Activated CD8-positive, alpha-beta memory T cell treated with anti-CD3 and anti-CD28 coated beads, Interleukin-2, amount 50 U/mL, for 1 hour (primary cell): ENCODE results near the gene VEGFA.

Experiments used
- DNase-seq: peaks from one replicate; pipeline ENCODE4 v3.0.0-alpha.2; 2020; ENCODE audit errors: extremely low read depth

Gene VEGFA

GRCh38 chr6:43785220-43785752, 15.3 kb downstream of the VEGFA start:
- DNase-seq: no peak

DNA sequence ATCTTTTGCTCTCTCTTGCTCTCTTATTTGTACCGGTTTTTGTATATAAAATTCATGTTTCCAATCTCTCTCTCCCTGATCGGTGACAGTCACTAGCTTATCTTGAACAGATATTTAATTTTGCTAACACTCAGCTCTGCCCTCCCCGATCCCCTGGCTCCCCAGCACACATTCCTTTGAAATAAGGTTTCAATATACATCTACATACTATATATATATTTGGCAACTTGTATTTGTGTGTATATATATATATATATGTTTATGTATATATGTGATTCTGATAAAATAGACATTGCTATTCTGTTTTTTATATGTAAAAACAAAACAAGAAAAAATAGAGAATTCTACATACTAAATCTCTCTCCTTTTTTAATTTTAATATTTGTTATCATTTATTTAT, 15.9 kb downstream of the VEGFA start:
- no peak for DNase-seq

DNA sequence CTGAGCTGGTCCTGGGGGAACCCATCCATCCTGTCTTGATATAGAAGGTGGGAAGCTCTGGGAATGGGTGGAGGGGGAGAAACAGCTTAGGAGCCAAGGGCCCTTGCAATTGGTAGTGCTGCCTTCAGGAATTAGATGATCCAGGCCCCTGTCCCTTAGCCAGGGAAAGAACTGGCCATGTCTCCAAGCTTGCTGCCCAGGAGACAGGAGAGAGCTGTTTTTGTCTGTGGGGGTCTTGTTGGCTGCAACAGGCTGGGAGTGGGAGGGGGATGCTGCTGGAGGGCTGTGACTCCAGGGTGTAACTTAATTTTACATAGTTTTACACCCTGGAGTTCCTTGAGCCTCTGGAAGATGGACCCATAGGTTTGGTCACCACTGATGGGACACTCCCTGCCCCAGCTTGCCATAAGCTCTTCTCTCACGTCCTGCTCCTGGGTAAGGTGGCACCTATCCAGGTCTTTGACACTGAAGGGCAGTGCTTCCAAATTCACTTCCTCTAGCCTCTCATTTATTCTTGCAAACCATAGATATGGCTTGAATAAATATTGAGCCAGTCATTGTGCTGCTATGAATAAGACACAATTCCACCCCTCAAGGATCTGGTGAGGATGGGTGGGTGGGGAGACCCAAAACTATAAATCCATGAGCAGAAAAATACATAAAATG, 16.8 kb downstream of the VEGFA start:
- no peak for DNase-seq

GRCh38 chr6:43788301-43788700, 18.3 kb downstream of the VEGFA start:
- DNase-seq: no peak

GRCh38 chr6:43789447-43789846, 19.4 kb downstream of the VEGFA start:
- no peak for DNase-seq

- no peak for DNase-seq
Measured at GRCh38 chr6:43790031-43790430, 20.0 kb downstream of the VEGFA start.

DNA sequence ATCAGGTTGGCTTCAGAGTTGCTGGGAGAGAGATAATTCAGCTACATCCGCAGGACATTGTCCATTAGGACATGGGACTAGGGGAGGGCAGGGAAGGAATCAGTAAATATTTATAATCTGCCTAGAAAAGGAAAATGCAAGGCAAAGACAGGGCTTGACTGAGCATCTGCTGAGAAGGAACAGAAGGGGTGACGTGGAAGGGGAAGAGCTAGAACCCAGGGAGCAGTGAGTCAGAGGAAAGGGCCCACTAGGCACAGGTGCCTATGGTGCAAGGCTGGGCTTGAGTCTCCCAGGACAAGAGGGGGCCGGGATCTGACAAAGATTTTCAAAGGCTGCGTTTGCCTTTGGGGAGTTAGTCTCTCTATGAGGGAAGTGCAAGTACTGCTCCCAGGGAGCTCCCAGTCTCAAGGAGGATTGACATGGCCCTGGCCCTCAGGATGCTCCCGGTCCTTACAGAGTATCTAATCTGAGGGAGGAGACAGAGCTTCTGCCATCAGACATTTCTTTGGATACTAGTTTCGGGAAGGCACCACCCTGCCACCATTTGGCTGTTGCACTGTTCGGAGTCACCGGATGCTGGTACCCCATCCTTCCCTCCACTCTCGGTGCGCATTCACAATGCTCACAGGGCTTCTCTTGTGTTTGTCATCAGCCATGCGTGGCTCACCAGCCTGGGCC, 21.9 kb downstream of the VEGFA start:
- no peak for DNase-seq

DNA sequence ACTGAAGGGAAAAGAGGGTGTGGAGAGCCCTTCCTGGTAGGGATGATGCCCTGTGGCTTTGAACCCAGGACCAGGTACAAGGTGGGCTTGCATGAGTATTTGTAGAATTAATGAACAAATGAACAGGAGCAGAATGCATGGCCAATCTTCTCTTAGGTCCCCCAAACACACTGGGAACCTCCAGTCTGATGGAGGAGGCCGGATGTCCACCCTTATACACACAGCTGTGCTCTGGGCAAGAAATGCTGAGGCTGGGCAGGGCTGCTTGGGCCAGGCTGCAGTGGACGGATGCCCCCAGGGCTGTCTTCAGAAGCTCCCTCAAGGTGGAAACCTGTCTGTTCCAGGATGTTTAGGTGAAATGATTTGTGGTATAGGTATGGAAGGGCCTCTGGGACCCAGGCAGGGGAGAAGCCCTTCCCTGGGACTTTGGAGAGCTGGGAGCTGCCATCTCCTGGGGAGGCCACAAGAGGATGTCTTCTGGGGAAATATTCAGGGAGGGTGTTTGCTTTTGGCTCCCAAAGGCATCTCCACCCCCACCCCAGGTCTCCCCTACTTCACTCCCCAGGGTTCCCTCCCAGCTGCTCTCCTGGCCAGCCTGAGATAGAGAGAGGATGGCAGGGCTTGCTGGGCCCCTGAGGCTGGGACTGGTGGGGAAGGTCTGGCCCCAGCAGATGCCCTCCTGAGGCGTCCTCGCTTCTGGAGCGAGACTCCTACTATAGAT, 23.3 kb downstream of the VEGFA start:
- DNase-seq: no peak

DNA sequence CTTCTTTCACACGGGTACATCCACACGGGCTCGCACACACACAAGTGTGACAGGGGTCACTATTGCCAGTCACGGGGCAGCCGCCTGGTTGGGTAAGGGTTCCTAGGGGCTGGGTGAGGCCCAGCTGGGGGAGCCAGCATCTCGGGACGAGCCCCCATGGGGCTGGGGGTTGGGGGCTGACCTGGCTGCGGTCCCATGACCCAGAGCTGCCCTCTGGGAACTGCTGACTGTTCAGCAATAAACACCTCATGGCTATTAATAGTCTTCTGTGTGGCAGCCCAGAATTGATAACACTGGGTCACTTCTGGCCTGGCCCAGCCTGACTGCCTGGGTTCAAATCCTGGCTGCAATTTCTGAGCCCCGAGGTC, 23.8 kb downstream of the VEGFA start:
- no peak for DNase-seq

DNA sequence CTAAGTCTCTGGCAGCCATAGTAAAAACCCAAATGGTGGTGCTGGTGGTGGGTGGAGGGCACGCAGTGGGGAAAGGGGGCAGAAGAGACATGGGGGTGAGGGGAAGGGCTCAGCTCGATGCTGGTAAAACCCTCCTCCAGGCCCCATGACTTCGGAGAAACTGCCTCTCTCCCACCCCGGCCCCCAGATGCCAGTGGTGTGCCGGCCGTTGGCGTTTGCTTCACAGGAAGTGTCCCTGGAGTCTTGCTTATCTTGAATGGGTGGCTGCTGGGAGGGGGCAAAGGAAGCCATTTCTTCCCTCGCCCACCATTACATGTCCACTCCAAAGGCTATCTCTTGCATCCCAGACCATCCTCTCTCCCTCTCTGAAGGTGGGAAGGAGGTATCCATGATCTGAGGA, 25.4 kb downstream of the VEGFA start:
- no peak for DNase-seq

- no peak for DNase-seq
Measured at GRCh38 chr6:43796168-43796567, 26.2 kb downstream of the VEGFA start.

DNA sequence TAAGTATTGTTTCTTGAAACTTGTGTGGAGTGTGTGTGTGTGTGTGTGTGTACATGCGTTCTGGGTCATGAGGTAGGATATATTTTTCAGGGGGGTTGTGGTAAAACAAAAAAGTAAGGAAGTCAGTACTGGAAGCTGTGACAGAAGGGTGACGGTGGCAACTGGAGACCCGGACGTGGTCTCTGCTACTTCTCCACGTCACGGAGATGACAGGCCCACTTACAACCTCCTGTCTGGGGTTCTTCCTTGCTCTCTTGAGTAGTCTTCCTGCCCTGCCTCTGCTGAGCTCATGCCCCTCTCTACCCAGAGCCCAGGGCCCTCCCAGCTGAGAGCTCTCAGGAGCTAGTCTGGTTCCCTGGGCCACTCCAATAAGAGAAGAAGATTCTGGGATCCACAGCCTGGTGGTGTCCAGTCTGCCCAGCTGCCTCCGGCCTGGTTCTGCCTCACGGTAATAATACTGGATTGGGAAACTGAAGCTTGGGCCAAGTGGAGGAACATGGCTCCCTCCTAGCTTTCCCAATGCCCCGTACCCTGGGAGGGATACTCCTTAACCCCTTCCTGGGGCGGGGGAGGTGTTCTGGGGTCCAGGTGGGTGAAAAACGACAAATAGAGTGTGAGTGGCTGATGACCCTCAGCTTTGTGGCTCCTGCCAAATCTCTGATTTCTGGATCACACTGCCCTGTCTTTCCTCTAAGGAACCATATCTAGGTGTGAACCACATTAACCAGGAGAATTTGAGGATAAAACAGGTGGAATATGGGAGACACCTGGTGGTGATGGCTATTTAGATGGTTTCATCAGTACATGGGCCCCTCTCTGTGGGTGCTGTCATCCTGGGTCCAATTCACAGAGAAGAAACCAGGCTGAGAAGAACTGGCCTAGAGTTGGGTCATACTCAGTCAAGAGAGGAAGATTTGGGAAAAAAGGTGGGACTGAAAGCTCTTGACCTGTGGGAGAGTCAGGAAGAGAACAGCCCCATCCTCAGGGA, 27.2 kb downstream of the VEGFA start:
- DNase-seq: no peak

DNA sequence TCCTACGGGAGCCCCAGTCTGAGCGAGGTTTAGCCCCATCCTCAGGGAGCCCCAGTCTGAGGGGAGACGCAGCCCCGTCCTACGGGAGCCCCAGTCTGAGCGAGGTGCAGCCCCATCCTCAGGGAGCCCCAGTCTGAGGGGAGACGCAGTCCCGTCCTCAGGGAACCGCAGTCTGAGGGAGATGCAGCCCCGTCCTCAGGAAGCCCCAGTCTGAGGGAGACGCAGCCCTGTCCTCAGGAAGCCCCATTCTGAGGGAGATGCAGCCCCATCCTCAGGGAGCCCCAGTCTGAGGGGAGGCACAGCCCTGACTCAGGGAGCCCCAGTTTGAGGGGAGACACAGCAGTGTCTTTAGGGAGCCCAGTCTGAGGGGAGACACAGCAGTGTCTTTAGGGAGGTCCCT, 27.9 kb downstream of the VEGFA start:
- DNase-seq: no peak

- no peak for DNase-seq
Measured at GRCh38 chr6:43798688-43799444, 28.9 kb downstream of the VEGFA start.

DNA sequence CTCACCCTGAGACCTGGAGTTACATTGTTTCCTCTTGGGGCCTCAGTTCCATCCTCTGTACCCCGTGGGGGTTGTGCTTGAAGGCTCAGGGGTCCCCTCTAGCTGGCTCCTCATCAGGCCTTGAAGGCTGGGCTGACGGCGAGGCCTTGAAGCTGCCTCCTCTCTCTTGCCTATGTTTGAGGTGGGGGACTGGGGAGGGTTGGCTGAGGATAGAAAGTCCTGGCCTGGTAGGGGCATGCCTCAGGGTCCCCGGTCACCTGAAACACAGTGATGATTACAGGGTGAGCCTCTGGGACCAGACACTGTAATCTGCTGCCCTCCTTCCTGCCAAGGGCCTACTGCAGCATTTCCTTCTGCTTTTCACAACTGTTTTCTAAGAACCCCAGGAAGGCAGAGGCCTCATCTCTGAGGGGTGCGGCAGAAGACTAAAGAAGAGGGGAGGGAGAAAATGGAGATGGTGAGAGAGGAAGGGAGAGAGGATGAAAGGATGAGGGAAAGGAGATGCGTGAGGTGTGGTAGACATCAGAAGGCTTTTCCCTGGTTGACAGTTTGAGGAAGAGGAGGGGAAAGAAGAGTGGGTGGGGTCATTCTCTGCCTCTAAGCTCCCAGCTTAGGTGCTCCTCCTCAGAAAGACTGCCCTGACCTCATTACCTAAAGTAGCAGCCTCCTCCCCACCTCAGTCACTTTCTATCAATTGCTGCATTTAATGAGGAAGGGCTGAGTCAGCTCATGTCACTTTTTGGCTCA, 29.7 kb downstream of the VEGFA start:
- no peak for DNase-seq

- DNase-seq: no peak
Measured at GRCh38 chr6:43800298-43800623, 30.2 kb downstream of the VEGFA start.

- DNase-seq: no peak
Measured at GRCh38 chr6:43800746-43801494, 30.9 kb downstream of the VEGFA start.

GRCh38 chr6:43801495-43802181, 31.6 kb downstream of the VEGFA start:
- no peak for DNase-seq
